HG03045 (cell line): ENCODE measurements around the gene DNAJB1.
"Not testable (repeated sequence)": the region's sequence is repeated elsewhere in the genome, so short reads cannot be mapped to it uniquely, and the experiment has no call there.

ENCODE experiments used
- ATAC-seq: cut with Tn5 transposase; IDR thresholded peaks from one replicate; pipeline ENCODE4 v1.9.1; 2021; ENCODE audit warnings: mild to moderate bottlenecking, moderate library complexity; ENCODE audit not compliant: unreplicated experiment

Gene DNAJB1

DNA sequence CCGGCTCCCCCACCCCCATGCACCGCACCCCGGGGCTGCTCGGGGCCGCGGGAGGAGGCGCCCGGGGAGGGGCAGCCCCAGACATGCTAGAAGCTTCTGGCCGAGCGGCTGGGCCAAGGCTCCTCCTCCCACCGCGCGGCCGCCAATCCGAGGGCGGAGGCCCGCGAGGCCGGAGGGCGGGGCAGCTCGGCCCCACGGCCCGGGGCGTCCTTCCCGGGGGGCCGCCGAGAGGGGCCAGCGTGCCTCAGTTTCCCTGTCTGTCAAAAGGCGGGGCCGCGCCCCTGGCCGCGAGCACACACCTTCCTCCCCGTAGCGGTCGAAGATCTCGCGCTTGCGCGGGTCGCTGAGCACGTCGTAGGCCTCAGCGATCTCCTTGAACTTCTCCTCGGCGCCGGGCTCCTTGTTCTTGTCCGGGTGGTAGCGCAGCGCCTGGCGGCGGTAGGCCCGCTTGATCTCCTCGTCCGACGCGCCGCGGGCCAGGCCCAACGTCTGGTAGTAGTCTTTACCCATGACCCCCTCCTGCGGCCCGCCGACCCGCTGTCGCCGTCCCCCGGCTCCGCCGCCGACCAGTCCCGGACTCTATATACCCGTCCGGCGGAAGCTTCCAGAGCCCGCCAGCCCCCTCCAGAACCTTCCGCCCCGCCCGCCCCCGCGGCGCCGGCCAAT lies at the start of gene DNAJB1:
Gene DNAJB1, minus strand, starts transcription at position 558 of the 666 bp plus-strand sequence. Its CDS starts 48 bp downstream, at position 510.
- peak; percentile 65 for ATAC-seq

DNA sequence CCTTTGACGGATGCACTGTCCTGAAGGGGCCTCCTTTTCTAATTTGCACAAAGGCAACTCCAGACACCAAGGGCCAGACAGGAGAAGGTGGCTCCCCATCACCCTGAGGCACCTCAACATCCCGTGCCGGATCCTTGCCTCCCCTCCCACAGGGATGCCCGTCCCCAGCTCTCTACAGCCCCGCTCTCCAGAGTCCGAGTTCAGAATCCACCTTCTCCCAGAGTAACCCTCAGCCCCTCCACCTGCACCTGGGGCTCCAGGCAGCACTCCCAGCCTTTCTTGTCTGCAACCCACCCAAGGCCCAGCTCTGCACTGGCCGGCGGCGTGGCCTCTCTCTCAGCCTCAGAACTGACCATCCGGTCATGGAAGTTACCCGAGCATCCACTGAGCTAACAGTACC lies 48.9 kb upstream of the DNAJB1 start:
- ATAC-seq: no peak

DNA sequence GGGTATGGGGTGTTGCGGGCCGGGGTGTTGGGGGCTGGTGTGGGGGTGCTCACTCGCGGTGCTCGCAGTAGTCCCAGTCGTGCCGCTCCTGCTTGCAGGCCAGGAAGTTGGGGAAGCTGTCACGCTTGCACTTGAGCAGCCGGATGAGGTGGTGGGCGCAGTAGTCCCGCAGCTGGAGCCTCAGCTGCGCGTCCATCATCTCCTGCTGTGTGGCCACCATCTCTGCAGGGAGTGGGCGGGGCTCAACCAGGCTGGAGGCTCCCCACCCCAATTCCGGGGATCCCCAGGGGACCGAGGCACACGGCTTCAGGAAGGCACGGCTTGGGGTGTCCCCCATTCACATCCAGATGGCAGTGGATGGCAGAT lies 48.5 kb upstream of the DNAJB1 start:
- no peak for ATAC-seq

DNA sequence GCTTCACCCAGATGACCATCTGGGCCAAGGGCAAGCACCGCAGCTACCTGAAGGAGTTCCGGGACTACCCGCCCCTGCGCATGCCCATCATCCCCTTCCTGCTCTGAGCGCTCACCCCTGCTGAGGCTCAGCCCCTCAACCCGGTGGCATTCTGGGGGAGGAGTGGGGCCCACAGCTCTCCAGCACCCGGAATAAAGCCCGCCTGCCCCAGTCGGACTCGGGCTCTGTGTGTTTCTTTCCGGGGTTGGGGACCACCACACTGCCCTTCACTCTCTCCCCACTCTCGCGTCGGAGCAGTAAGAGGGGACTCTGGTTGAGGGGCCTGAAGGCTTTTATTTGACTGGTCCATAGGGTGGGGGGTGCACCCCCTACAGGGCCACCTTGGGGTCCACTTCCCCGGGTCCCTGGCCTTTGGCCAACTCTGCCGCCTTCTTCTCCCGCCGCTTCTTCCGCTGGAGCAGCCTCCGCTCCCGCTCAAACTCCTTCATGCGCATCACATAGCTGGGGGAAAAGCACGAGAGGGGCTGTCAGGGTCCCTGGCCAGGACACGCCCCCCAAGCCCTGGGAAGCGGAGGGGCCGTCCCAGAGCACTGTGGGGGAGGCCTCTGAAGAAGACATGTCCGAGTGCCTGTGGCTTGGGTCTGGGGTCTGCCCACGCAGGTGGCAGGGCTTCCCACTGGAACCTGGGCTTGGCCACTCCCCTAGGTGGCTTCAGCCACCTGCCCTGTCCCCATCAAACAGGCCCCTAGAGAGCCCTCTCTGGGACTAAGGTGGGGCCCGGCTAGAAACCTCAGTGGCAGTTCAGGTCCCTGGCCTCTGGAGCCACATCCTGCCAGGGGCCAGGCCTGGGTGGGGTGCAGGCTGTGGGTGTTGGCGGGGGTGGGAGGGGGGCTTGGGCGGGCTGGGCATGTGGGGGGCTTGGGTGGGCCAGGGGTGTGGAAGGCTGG lies 47.8 kb upstream of the DNAJB1 start:
- ATAC-seq: no peak

DNA sequence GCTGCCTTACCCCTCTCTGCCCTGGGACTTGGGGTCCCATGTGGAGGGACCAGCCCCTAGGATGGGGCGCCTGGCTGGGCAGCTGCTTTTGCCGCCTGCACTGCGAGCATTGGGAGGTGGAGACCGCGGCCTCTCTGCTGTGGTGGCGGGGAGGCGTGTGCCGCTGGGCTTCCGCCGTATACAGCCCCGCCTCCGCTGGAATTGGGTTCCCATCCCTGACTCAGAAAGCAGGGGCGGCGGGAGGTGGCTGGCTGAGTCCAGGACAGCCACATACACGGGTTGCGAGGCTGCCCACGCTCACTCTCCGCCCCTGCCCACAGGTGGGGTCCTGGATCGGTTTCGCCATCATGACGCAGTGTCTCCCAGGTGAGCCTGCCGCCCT lies 47.1 kb upstream of the DNAJB1 start:
- ATAC-seq: no peak

DNA sequence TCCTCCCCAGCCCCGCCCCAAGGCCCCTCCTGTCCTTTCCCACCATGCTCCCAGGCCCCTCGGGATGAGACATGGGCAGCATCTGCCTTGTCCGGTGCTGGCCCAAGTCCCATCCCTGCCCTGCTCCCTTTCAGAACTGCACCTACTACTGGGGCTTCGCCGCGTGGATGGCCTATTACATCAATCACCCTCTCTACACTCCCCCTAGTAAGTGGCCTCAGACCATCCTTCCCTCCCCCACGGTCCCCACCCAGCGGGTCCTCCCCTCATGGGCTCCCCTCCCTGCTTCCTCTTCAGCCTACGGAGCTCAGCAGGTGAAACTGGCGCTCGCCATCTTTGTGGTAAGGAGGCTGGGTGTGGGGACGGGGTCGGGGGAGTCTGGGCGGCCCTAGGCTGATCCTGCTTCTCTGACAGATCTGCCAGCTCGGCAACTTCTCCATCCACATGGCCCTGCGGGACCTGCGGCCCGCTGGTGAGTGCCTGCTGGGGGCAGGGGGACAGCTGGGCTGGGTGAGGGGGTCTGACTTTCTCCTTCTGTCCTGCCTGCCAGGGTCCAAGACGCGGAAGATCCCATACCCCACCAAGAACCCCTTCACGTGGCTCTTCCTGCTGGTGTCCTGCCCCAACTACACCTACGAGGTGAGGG lies 46.6 kb upstream of the DNAJB1 start:
- ATAC-seq: not testable (repeated sequence)

GRCh38 chr19:14563989-14564651 lies 45.9 kb upstream of the DNAJB1 start:
- no peak for ATAC-seq

DNA sequence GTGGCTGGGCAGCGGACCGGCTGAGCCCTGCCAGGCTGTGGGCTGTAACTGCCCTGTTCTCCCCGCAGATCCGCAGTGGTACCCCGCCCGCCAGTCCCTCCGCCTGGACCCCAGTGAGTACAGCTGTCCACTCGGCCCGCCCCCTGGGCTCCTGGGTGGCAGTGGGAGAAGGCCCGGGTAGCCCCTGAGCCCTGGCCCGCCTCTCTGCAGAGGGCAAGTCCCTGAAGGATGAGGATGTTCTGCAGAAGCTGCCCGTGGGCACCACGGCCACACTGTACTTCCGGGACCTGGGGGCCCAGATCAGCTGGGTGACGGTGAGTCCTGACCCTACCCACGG lies 45.4 kb upstream of the DNAJB1 start:
- ATAC-seq: no peak

DNA sequence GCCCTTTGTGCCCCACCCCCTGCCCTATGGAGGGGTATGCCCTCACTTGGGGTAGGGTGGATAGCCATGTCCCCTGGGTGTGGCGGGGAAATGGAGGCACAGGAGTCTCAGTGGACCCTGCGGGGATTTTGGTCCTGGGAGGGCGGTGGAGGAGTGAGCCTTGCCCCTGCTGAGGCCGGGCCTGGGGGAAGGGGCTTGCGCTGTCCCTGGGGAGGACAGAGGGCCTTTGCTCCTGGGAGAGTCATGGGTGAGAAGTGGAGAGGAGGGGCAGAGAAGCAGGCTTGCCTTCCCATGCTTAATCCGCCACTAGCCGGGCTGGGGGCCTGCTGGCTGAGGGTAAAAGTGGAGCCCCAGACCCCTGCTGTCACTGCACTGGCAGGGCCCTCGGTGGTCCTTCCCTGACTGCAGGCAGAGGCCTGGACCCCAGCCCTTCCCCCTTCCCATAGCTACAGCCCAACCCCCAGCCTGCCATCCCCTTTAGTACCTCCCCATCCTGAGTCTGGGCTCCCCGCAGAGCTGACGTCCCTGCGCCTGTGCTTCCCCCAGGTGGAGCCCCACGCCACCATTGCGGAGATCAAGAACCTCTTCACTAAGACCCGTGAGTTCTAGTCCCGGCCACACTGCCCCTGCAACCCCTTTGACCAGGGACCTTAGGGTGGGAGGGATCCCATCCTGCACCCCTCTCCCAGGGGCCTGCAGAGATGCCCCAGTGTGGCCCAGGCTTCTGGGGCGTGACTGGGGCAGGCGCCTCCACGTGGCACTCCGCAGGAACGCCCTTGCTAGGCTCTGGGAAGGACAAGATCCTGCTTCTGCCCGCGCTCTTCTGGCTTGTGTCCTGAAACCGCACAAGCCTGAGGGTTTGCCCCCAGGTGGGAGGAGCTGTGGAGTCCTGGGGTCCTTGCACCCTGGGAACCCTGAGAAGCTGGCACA lies 44.7 kb upstream of the DNAJB1 start:
- ATAC-seq: no peak

GRCh38 chr19:14561847-14562351 lies 43.7 kb upstream of the DNAJB1 start:
- no peak for ATAC-seq

- no peak for ATAC-seq
These were observed 43.1 kb upstream of the DNAJB1 start for GRCh38 chr19:14561249-14561648.

- ATAC-seq: no peak
These were observed 42.5 kb upstream of the DNAJB1 start for GRCh38 chr19:14560776-14561108.

DNA sequence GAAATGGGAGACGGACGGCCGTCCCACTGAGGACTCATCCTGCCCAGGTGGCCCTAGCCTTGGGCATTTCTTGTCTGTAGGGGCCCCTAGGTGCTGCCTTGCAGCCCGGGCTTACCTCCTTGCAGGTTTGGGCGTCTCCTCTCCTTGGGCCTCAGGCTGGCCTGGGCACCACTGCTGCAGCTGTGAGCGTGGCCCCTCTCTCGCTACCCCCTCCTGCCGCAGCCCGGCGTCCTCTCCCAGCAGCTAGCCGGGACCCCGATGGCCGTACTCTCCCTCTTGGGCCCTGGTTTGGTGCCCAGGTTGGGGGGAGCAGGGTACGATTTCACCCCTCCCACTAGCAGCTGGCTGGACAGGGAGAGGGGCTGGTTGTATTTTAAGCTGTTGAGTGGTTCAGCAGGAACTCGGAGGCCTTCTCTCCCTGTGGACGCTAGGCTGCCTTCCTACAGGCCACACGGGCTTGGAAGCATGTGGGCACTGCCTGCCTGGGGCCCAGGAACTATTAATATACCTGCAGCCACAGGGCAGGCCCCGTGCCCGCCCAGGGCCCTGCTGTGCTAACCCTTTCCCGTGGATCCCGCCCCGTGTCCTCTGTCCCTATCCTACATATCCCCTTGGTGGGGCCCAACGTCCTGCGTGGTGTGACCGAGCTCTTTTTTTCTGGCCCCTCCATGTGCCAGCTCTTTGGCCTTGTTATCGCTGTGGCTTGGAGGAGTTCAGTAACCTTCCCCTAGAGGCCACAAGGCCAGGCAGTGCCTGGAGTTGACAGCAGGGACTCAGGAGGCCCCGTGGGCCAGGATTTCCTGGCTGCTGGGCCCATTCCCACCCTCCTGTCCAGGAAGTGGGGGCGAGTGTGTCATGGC lies 41.9 kb upstream of the DNAJB1 start:
- ATAC-seq: no peak

DNA sequence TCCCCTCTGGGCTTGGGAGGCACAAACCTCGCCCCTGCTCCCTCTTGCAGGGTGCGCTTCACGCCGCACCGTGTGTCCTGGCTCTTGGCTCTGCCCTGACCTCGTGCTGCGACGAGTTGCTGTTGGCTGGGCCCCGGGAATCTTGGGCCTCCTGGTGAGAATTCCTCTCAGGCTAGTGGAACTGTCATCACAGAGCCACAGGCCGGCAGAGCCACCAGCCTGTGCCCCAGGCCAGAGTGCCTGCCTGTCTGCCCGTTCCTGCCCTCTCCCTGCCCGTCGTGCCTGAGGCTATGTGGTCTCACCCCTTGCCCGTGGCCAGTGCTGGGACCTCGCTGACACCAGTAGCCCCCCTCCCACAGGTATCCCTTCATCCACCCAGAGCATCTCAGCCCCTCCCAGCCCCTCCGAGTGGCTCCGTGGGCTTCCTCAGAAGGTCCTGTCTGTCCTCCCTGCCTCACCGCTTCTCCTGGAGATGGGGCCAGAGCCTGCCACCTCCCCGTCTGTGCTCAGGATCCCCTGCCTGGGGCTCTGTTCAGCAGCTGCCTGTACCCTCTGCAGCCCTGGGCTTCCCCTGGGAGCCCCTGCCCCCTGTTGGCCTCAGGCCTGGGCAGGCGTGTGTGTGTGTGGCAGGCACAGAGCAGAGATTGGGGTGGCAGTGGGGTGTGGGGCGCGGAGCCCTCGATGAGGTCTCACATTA lies 40.3 kb upstream of the DNAJB1 start:
- ATAC-seq: no peak

DNA sequence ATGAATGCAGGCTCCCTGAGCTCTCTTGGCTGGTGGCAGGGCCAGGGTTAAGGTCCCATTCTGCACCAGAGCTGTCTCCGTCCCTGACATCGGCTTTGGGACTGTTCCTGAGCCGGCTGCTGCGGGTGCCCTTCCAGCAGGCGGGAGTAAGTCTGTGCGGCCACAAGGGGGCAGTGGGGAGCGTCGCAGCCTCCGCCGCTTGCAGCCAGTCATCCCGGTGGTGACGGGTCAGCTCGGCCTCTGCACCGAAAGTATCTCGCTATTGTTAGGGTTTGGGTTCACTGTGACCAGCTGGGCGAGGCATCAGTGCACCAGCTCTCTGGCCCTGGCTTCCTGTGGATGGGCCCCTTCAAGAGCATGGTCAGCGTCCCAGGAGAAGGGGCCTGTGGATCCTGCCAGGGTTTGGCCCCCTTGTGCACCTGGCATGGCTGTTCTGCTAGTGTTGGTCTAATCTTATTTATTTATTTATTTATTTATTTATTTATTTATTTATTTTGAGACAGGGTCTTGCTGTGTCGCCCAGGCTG lies 38.5 kb upstream of the DNAJB1 start:
- peak; percentile 52 for ATAC-seq

DNA sequence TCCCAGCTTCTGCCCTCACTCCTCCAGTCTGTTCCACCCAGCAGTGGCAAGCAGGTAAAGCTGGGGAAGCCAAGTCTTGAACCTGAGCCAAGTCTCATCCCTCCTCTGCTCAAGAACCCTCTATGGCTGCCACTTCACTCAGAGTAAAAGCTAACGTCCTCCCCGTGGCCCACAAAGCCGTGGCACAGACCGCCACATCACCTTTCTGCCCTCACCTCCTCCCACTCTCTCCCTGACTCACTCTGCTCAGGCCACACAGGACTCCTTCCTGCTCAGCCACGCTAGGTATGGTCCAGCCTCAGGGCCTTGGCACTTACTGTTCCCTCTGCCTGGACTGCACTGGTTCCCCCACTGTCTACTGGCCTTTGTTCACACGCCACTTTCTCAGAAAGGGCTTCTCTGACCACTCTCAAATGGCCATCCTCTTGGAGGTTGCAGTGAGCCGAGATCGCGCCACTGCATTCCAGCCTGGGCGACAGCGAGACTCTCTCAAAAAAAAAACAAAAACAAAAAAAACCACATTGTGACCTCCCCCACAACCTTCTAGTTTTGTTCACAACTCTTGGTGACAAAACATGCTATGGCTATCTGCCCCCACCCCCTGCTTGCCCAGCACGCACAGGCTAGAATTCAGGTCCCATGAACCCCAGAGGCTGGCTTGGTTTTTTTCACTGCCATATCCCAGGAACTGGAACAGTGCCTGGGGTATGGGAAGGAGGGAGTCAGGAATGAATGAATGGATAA lies 37.9 kb upstream of the DNAJB1 start:
- ATAC-seq: no peak

GRCh38 chr19:14554382-14554812 lies 36.2 kb upstream of the DNAJB1 start:
- ATAC-seq: no peak

DNA sequence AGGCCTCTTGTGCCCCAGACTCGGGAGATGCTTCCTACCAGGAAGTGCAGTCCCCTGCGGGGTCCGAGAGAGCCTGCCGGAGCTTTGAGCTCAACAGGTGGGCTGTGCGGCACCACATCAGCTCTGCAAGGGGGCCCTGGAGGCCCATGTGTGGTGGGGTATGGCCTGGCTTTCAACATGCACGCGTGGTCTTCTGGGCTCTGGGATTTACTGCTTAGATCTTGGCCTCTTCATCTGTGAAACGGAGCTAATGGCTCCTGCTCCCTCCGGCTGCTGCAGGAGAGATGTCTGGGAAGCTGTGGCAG lies 35.7 kb upstream of the DNAJB1 start:
- no peak for ATAC-seq
